ENCODE data around the gene HBZ. TPM values are rescaled to one million over a fixed set of nuclear protein-coding genes. Genes with fewer than 3 reads are reported as not detected.
A peak's percentile ranks its signal among the peaks of the same experiment; 100 is the strongest.

HBZ gene
- total and polyA plus RNA-seq, 9 of the 15 experiments (the other 6 are each of a cell fraction or from before 2014, with no cell fraction given) = 58.0 to 610 (median 113) TPM

DNA sequence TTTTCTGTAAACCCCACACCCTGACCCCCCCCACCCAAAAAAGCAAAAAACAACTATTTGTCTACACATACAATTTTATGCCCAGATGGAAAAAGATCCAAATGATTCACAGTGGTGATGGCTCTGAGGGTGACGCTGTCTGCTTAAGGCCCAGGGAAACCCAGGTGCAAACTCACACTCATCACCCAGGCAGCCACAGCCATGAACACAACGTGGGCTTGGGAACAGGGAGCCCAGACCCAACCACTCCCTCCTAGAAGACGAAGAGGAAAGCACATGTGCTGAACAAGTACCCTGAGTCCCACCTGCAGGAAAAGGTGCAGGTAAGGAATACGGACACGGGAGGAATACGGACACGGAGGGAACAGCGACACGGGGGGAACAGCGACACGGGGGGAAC, 33.2 kb downstream of the HBZ start:
- no peak for FAIRE-seq
- Histone ChIP-seq H3K4me1 (replicated peaks in 1 of 2; ENCODE audit: control insufficient read depth in 2 of 2, insufficient read depth in 2 of 2, low read length in 2 of 2) (peaks cover 9 to 41% of the 10 kb centered on the region in 2 experiments; a peak in 4 of 5 replicates), H3K4me2 (ENCODE audit: insufficient read depth, low read length) (no peak overlapping the region), H3K9me3 (replicated peaks; ENCODE audit: control insufficient read depth, insufficient read depth, low read depth, low read length) (peaks cover 2% of the 10 kb centered on the region; the same call in 1 of the 2 replicates), H3K27ac (ENCODE audit: extremely low read depth, low read depth, low read length) (no peak overlapping the region), H3K36me3 (ENCODE audit: control insufficient read depth, insufficient read depth, low read length) (peaks cover 51% of the 10 kb centered on the region), H4K20me1 (replicated peaks; ENCODE audit: control insufficient read depth, insufficient read depth, low read length) (0 out of 2 replicates have a peak, but pooled peaks cover 6% of the 10 kb centered on the region), H3K79me2 (ENCODE audit: control insufficient read depth, insufficient read depth, low read length) (peaks cover 12% of the 10 kb centered on the region), H3K27me3 (ENCODE audit: control insufficient read depth in 2 of 2, insufficient read depth in 2 of 2, low read length in 2 of 2) (no peaks in the 10 kb centered on the region), H3K9me1 (ENCODE audit: control insufficient read depth, insufficient read depth, low read length) (peaks cover 3% of the 10 kb centered on the region), H2AFZ (ENCODE audit: low read depth, low read length) (no peak overlapping the region), H3K9ac (ENCODE audit: insufficient read depth in 1 of 2, low read depth in 2 of 2, low read length in 2 of 2) (0 out of 4 replicates have a peak overlapping the region, but pooled peaks of 1 of the 2 experiments have one; percentile 36), H3K4me3 (no peak overlapping the region)
- no peak for ATAC-seq
- ChIA-PET CTCF (ENCODE audit: low intra/inter-chr PET ratio) (no interaction called here), POLR2A (interaction anchor here (0.6 to 1.3 kb wide), 4 partner anchors 17 to 133 kb away, joined by 3 read pairs; partner anchors contain the start of gene POLR3K)
- in situ Hi-C loops (cut with MboI) = no loop called here
- TF ChIP-seq, protein P1, sequence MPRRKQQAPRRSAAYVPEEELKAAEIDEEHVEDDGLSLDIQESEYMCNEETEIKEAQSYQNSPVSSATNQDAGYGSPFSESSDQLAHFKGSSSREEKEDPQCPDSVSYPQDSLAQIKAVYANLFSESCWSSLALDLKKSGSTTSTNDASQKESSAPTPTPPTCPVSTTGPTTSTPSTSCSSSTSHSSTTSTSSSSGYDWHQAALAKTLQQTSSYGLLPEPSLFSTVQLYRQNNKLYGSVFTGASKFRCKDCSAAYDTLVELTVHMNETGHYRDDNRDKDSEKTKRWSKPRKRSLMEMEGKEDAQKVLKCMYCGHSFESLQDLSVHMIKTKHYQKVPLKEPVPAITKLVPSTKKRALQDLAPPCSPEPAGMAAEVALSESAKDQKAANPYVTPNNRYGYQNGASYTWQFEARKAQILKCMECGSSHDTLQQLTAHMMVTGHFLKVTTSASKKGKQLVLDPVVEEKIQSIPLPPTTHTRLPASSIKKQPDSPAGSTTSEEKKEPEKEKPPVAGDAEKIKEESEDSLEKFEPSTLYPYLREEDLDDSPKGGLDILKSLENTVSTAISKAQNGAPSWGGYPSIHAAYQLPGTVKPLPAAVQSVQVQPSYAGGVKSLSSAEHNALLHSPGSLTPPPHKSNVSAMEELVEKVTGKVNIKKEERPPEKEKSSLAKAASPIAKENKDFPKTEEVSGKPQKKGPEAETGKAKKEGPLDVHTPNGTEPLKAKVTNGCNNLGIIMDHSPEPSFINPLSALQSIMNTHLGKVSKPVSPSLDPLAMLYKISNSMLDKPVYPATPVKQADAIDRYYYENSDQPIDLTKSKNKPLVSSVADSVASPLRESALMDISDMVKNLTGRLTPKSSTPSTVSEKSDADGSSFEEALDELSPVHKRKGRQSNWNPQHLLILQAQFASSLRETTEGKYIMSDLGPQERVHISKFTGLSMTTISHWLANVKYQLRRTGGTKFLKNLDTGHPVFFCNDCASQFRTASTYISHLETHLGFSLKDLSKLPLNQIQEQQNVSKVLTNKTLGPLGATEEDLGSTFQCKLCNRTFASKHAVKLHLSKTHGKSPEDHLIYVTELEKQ (CRISPR knock-in tag; IDR thresholded peaks at IDR 0.05) = no peak
- TF ChIP-seq ZNF644 (tag; IDR thresholded peaks at IDR 0.05; ENCODE audit: low read depth) = no peak
- TF ChIP-seq NFE2L1 (tag; IDR thresholded peaks at IDR 0.05; ENCODE audit: borderline replicate concordance, low read depth) = no peak
- no peak for TF ChIP-seq TEAD1 (CRISPR knock-in tag; IDR thresholded peaks at IDR 0.05)
- TF ChIP-seq ZNF311 (CRISPR knock-in tag; IDR thresholded peaks at IDR 0.05) = no peak
- TF ChIP-seq SRSF7 (optimal IDR thresholded peaks at IDR 0.05; ENCODE audit: low read depth, low read length) = no peak
- no peak for TF ChIP-seq BMI1 (IDR thresholded peaks at IDR 0.05; ENCODE audit: low read length)
- TF ChIP-seq FIP1L1 (IDR thresholded peaks at IDR 0.05; ENCODE audit: low read depth, low read length, poor library complexity, severe bottlenecking) = no peak
- TF ChIP-seq NFIX (CRISPR knock-in tag; IDR thresholded peaks at IDR 0.05; ENCODE audit: low read depth) = no peak
- TF ChIP-seq, protein P2, sequence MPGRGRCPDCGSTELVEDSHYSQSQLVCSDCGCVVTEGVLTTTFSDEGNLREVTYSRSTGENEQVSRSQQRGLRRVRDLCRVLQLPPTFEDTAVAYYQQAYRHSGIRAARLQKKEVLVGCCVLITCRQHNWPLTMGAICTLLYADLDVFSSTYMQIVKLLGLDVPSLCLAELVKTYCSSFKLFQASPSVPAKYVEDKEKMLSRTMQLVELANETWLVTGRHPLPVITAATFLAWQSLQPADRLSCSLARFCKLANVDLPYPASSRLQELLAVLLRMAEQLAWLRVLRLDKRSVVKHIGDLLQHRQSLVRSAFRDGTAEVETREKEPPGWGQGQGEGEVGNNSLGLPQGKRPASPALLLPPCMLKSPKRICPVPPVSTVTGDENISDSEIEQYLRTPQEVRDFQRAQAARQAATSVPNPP (IDR thresholded peaks at IDR 0.05; ENCODE audit: borderline replicate concordance, insufficient read depth, insufficient read length) = no peak
- TF ChIP-seq ZNF384 (IDR thresholded peaks at IDR 0.05; ENCODE audit: low read depth, low read length) = no peak
- TF ChIP-seq, protein P3, sequence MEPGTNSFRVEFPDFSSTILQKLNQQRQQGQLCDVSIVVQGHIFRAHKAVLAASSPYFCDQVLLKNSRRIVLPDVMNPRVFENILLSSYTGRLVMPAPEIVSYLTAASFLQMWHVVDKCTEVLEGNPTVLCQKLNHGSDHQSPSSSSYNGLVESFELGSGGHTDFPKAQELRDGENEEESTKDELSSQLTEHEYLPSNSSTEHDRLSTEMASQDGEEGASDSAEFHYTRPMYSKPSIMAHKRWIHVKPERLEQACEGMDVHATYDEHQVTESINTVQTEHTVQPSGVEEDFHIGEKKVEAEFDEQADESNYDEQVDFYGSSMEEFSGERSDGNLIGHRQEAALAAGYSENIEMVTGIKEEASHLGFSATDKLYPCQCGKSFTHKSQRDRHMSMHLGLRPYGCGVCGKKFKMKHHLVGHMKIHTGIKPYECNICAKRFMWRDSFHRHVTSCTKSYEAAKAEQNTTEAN (CRISPR knock-in tag; IDR thresholded peaks at IDR 0.05) = no peak
- no TSS peak for BruUV-seq (replicated peaks)
- DNase-seq (ENCODE audit: extremely low read depth in 1 of 4, low spot score in 3 of 4) = no peak
- 86% methylated on average over 9 of the region's 11 CpGs for WGBS (ENCODE audit: insufficient coverage, low coverage, missing lambda C conversion rate)
- intact Hi-C loops (cut with micrococcal nuclease) = no loop called here
